GM12878 (cell line): ENCODE data around the gene ATCAY. TPM values are rescaled to one million over a fixed set of nuclear protein-coding genes. Genes with fewer than 3 reads are reported as not detected.
A peak's percentile ranks its signal among the peaks of the same experiment; 100 is the strongest.

Experiments
- ATAC-seq: fragments of 200-7000 bp; cut with Tn5 transposase; 3 replicates; pipeline ENCODE4 v1.9.1; 2020; ENCODE audit warnings: mild to moderate bottlenecking, moderate library complexity
- BruUV-seq: library from RNA; stranded (reverse); fragments of 400-500 nt; replicated peaks from 2 replicates; lab custom pipeline; 2021; lab: Mats Ljungman, UMichigan
- CTCF ChIA-PET: fragments of 300-600 bp; sonication (Branson Sonifier 250); formaldehyde crosslinking; extraction: SDS; loops from one replicate; lab custom pipeline; 2021; ENCODE audit warnings: inconsistent platforms; lab: Yijun Ruan, JAX
- POLR2A ChIA-PET: fragments of 350-600 bp; formaldehyde crosslinking; extraction: SDS; loops from one replicate; lab custom pipeline; 2021; ENCODE audit warnings: inconsistent platforms; lab: Charles Lee
- RAD21 ChIA-PET: fragments of 300-600 bp; sonication (Branson Sonifier 250); formaldehyde crosslinking; loops from one replicate; lab custom pipeline; 2023; ENCODE audit warnings: antibody characterized with exemption; ENCODE audit not compliant: unreplicated experiment; lab: Charles Lee
- SMC1A ChIA-PET: fragments of 300-600 bp; sonication (Branson Sonifier 250); formaldehyde crosslinking; loops from one replicate; lab custom pipeline; 2023; ENCODE audit not compliant: unreplicated experiment, uncharacterized antibody; lab: Charles Lee
- DNase-seq: peaks from one replicate; pipeline ENCODE4 v3.0.0-alpha.2; 2011; ENCODE audit warnings: low read depth, low spot score
- FAIRE-seq: peaks from 3 replicates; lab custom pipeline; 2011; peaks lifted over from hg19 to GRCh38; lab: Jason Lieb, UNC
- H2AFZ ChIP-seq: 2 replicates; pipeline ENCODE4 v1.6.0; 2011; ENCODE audit warnings: low read depth, low read length, control low read depth; ENCODE audit not compliant: control insufficient read depth
- H3K27ac ChIP-seq: 2 replicates; pipeline ENCODE4 v1.5.1; 2011; ENCODE audit warnings: control low read depth; ENCODE audit not compliant: control insufficient read depth, insufficient read depth
- H3K27me3 ChIP-seq, 2 experiments: replicated peaks in 1 of 2; 2 replicates each; pipeline versions ENCODE4 v1.6.0 to v1.6.1; 2011; ENCODE audit warnings: low read length in 1 of 2; ENCODE audit not compliant: control insufficient read depth in 2 of 2, insufficient read depth in 2 of 2
- H3K36me3 ChIP-seq, 2 experiments: 2 replicates each; pipeline ENCODE4 v1.5.1; 2011; ENCODE audit warnings: low read length in 1 of 2; ENCODE audit not compliant: control insufficient read depth in 2 of 2, insufficient read depth in 2 of 2
- H3K4me1 ChIP-seq: 2 replicates; pipeline ENCODE4 v1.6.1; 2011; ENCODE audit warnings: mild to moderate bottlenecking, low read length, moderate library complexity, mixed read lengths; ENCODE audit not compliant: control insufficient read depth, insufficient read depth
- H3K4me2 ChIP-seq: 2 replicates; pipeline ENCODE4 v1.6.0; 2011; ENCODE audit warnings: control low read depth; ENCODE audit not compliant: control insufficient read depth, insufficient read depth
- H3K4me3 ChIP-seq: fragments of 200-600 bp; sonication (generic); 2 replicates; pipeline ENCODE4 v1.5.1; 2016
- H3K79me2 ChIP-seq: 2 replicates; pipeline ENCODE4 v1.6.0; 2011; ENCODE audit warnings: low read length; ENCODE audit not compliant: control insufficient read depth, insufficient read depth
- H3K9ac ChIP-seq: 2 replicates; pipeline ENCODE4 v1.8.0; 2011; ENCODE audit warnings: low read length, control low read depth, mixed read lengths; ENCODE audit not compliant: control insufficient read depth, insufficient read depth
- H3K9me3 ChIP-seq: replicated peaks from 3 replicates; pipeline ENCODE4 v1.5.1; 2011; ENCODE audit warnings: mild to moderate bottlenecking, low read length; ENCODE audit not compliant: control insufficient read depth, insufficient read depth
- H4K20me1 ChIP-seq: 2 replicates; pipeline ENCODE4 v1.6.0; 2011; ENCODE audit not compliant: control insufficient read depth, insufficient read depth
- ATF7 ChIP-seq: fragments of 450-650 bp; IDR thresholded peaks from 2 replicates; pipeline ENCODE4 v1.6.1; 2016; ENCODE audit warnings: low read depth, mild to moderate bottlenecking
- RAD21 ChIP-seq: IDR thresholded peaks from 2 replicates; pipeline ENCODE4 v1.6.1; 2011; ENCODE audit warnings: mild to moderate bottlenecking, low read depth, low read length, moderate library complexity; ENCODE audit not compliant: insufficient read depth
- SRF ChIP-seq, 2 experiments: IDR thresholded peaks; 2 replicates each; pipeline ENCODE4 v1.6.1; 2011; ENCODE audit warnings: low read depth in 2 of 2, low read length in 2 of 2, mild to moderate bottlenecking in 1 of 2, moderate library complexity in 1 of 2
- WGBS: methylation state at CpG from one replicate; pipeline ENCODE4 v1.1.6; 2016; ENCODE audit warnings: low lambda C conversion rate; ENCODE audit not compliant: insufficient replicate concordance, insufficient coverage; ENCODE audit errors: missing lambda C conversion rate; 5-methylcytosine and 5-hydroxymethylcytosine counted together
- in situ Hi-C: fragments of 300-500 bp; cut with MboI; formaldehyde crosslinking; loops from 9 replicates; pipeline ENCODE4 v1.14.3; 2018; ENCODE audit warnings: mixed read lengths
- intact Hi-C: fragments of 100-400 bp; cut with micrococcal nuclease; formaldehyde crosslinking; loops from one replicate; pipeline ENCODE4 v1.14.2; 2022; ENCODE audit not compliant: unreplicated experiment
- polyA plus RNA-seq, 11 experiments: library from polyadenylated mRNA; depleted of rRNA in 4 of 11; unstranded in 6 of 11; stranded (reverse) in 5 of 11; fragments of >200 nt; fragmentation: Nextera tagmentation in 4 of 11; fragmentation: Illumina TruSeq in 1 of 11; extraction: Ambion mirVana in 4 of 11; extraction: Trizol in 1 of 11; gene quantifications; 1 replicate in 1 of 11; 2 replicates in 10 of 11; pipeline versions ENCODE4 v1.2.1 to v1.2.3, GENCODE V29; 2011 to 2016; ENCODE audit warnings: inconsistent platforms in 2 of 11, missing spikeins in 2 of 11, low read depth in 1 of 11
- total RNA-seq, 4 experiments: library from RNA; depleted of rRNA in 3 of 4; stranded (reverse); fragments of >200 nt in 3 of 4; fragmentation: Illumina TruSeq in 1 of 4; extraction: Trizol in 1 of 4; gene quantifications; 2 replicates each; pipeline versions ENCODE4 v1.2.1 to v1.2.3, GENCODE V29; 2013 to 2021

ATCAY gene
- total and polyA plus RNA-seq, 10 of the 15 experiments (the other 5 are each of a cell fraction or from before 2014, with no cell fraction given), result under 0.01 to 0.04 (median 0.02) TPM; not detected in 4

- DNase-seq (no peak), FAIRE-seq (no peak)
- Histone ChIP-seq H3K27me3 (no peaks in the 10 kb centered on the region), H3K9ac (no peak overlapping the region; the same call in 1 of the 2 replicates), H3K4me1 (peaks cover 3% of the 10 kb centered on the region), H3K4me3 (no peak overlapping the region)
- in situ Hi-C loops (no loop called here), intact Hi-C loops (no loop called here)
- POLR2A ChIA-PET, result interaction anchor here (0.7 to 1.4 kb wide), 3 partner anchors 19 to 208 kb away, joined by 3 to 7 read pairs (median 6); partner anchors contain the start of gene APBA3
- SMC1A ChIA-PET, result interaction anchor here (0.5 to 1.3 kb wide), 2 partner anchors 17 to 29 kb away, joined by 3 to 5 read pairs; partner anchors contain the start of gene EEF2
- BruUV-seq, result no TSS peak
- WGBS, result 80% methylated on average over 9 of the region's 9 CpGs
- TF ChIP-seq SRF (IDR thresholded peaks at IDR 0.05; ENCODE audit: low read depth in 2 of 2, low read length in 2 of 2) (peak in 1 of 2 experiments; percentile 59; a peak in 1 of 4 replicates), ATF7 (0 out of 2 replicates have a peak, but pooled peaks have one; percentile 20), RAD21 (no peak)
- TF ChIP-seq, all 136 proteins: peak for 2
- peaks cover 18% of the 10 kb centered on the region for H3K79me2 ChIP-seq
- no peaks in the 10 kb centered on the region for H3K9me3 ChIP-seq
- ChIA-PET CTCF (interaction anchor here (1.2 to 1.5 kb wide), 2 partner anchors 19 to 239 kb away, joined by 4 to 6 read pairs; no protein-coding TSS in a partner anchor), RAD21 (interaction anchor here (1.0 kb wide), 1 partner anchor 19 kb away, joined by 3 read pairs; no protein-coding TSS in a partner anchor)
- ATAC-seq, result 0 out of 3 replicates have a peak, but pooled peaks have one; percentile 5
- H3K27ac ChIP-seq, result no peak overlapping the region
- no peak overlapping the region for H2AFZ ChIP-seq
- H3K36me3 ChIP-seq, result peaks cover 3 to 4% of the 10 kb centered on the region in 2 experiments; a peak in 3 of 4 replicates
- H3K4me2 ChIP-seq, result no peak overlapping the region
- no peaks in the 10 kb centered on the region; the same call in 1 of the 2 replicates for H4K20me1 ChIP-seq
Measured at GRCh38 chr19:3968556-3969434, 88.3 kb downstream of the ATCAY start.
